ENCODE results near the gene CDK14.
"Not testable (repeated sequence)": the region's sequence is repeated elsewhere in the genome, so short reads cannot be mapped to it uniquely, and the experiment has no call there.

GRCh38 chr7:91173265-91173664 is 577.1 kb downstream of the CDK14 start:
- TF ChIP-seq CTCF, POLR2A (IDR thresholded peaks at IDR 0.05): not testable (repeated sequence)

Measured in esophagus squamous epithelium (tissue), 4 donors.